ENCODE data around the gene PAH. TPM values are rescaled to one million over a fixed set of nuclear protein-coding genes. Genes with fewer than 3 reads are reported as not detected.

Gene PAH
- total RNA-seq, 1 donor from 2014 or later = not detected

- no peak for DNase-seq (ENCODE audit: low spot score)
Observed at GRCh38 chr12:102950950-102951619, 34.0 kb upstream of the PAH start.

- DNase-seq (ENCODE audit: low spot score) = no peak
Observed at GRCh38 chr12:102950107-102950949, 33.3 kb upstream of the PAH start.

DNA sequence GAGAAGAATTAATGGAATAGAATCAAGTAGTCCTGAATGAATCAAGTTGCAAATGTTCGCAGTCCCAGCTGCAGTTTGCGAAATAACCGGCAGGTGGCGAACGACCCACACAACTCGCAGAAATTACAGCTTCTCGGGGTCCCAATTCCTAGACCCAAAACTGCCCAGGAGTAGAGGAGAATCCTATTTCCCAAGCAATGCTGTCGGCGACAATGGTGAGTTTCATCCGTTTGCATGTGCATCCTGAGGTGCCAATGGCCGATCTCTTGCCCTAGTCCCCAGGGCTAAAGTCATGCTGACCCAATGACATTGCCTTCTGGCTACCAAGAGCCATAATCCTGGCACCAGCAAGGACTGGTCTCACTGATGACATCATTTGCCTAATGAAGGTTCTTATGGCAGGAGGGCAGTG, 31.9 kb upstream of the PAH start:
- DNase-seq (ENCODE audit: low spot score) = no peak

DNA sequence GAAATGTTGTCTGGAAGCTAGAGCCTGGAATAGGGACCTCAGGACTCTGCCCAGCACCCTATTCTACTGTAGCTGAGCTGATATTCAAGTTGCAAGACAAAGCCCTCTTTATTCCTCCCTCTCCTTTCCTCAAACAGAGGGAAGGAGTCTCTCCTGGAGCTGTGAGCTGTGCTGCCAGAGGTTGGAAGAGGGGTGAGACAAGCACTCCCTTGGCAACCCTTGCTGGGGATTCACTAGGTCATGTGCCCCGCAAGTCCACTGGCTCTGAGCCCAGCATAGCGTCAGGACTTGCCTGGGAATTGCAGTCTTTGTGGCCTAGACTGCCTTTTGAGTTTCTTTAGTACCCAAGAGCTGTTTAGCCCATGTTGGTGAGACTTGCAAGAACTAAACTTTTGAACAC, 29.0 kb upstream of the PAH start:
- DNase-seq (ENCODE audit: low spot score) = no peak

GRCh38 chr12:102939670-102940222, 22.7 kb upstream of the PAH start:
- DNase-seq (ENCODE audit: low spot score) = no peak

DNA sequence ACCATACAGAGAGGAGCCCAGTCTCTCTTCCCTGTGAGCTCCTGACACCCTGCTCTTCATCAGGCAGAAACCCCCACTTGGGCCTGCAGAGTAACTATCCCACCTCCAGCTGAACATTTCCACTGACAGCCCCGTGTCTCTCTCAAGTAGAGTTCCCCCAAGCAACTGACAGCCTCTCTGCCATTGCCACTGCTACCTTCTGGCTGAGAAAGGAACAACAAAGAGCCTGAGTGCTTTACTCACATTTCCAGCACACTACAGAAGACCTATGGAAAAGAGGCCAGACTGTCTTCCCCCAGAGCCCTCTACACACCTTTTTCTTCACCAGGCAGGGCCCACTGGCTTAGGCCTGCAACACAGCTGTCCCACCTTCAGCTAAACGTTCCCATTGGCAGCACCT, 22.0 kb upstream of the PAH start:
- no peak for DNase-seq (ENCODE audit: low spot score)

DNA sequence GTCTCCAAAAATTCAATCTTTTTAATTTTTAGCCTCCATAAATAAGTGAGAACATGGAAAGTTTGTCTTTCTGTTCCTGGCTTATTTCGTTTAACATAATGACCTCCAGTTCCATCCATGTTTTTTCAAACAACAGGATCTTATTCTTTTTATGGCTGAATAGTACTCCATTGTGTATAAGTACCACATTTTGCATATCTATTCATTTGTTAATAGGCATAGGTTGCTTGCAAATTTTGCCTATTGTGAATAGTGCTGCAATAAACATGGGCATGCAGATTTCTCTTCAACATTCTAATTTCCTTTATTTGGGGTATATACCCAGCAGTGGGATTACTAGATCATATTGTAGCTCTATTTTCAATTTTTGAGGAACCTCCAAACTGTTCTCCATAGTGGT, 16.1 kb upstream of the PAH start:
- DNase-seq (ENCODE audit: low spot score) = no peak

DNA sequence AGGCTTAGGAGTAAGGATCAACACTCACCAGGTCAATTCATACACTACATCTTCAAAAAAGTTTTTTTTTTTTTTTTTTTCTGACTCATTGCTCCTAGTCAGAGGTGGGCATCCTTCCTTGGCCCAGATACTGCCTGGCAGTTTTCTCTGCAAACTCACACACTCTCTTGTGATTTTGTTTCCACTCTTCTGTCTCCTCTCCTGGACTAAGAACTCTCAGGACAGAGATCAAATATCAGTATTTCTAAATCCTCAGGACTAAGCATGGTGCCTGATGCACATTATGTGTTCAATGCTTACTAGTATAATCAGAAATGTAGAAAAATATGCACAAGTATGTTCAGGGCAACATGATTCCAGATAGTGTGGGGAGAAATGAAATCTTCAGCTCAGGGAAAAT, 10.2 kb upstream of the PAH start:
- no peak for DNase-seq (ENCODE audit: low spot score)

GRCh38 chr12:102921240-102921639, 4.2 kb upstream of the PAH start:
- no peak for DNase-seq (ENCODE audit: low spot score)

GRCh38 chr12:102920271-102920670, 3.2 kb upstream of the PAH start:
- DNase-seq (ENCODE audit: low spot score) = no peak

DNA sequence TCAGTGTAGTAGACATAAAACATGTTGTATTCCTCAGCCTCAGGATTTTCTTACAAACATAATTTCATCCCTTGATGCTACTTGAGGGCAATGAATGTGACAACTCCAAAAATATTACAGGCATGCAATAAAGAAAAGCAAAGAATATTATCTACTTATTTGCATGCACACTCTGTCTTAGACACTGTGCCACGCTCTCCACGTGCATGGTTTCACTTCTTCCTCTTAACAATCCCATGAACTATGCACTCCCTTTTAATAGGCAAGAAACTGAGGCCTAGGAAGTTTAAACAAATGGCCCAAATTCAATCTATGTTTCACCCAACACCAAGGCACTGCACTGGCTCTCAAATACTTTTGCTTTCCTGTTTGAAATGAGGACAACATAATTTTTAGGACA, 1.8 kb upstream of the PAH start:
- DNase-seq (ENCODE audit: low spot score) = no peak

DNA sequence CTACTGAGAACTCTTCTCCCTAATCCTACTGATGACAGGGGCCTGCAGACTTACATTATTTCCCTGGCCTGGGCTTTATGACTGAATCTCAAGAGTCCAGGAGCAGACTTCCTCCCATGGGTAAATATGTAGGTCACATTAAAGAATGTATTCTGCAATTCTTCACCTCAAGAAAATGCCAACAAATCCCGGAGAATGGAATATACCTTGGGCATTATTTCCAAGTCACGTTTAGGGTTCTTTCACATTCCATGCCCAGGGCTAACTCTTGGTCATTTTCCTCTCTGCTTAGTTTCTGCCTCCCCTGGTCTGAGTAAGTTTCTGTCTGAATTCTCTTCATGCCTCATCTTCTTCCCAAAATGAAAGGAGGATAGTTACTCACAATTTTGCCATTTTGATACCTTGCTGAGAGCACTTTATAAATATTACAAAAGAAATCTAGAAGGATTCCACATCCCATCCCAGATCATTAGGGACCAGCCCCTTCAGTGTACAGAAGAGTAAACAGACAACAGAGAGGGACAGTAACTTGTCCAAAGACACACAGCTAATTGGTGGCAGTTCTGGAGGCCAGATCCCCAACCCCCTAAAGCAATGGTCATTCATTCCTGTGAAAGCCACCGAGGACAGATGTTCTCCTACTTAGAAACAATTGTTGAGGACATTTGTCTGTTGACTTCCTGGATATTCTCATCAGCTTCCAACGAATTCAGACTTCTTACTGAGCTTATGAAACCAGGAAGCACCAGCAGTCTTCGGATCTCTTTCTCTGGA, 605 bp downstream of the PAH start:
- DNase-seq (ENCODE audit: low spot score) = no peak

DNA sequence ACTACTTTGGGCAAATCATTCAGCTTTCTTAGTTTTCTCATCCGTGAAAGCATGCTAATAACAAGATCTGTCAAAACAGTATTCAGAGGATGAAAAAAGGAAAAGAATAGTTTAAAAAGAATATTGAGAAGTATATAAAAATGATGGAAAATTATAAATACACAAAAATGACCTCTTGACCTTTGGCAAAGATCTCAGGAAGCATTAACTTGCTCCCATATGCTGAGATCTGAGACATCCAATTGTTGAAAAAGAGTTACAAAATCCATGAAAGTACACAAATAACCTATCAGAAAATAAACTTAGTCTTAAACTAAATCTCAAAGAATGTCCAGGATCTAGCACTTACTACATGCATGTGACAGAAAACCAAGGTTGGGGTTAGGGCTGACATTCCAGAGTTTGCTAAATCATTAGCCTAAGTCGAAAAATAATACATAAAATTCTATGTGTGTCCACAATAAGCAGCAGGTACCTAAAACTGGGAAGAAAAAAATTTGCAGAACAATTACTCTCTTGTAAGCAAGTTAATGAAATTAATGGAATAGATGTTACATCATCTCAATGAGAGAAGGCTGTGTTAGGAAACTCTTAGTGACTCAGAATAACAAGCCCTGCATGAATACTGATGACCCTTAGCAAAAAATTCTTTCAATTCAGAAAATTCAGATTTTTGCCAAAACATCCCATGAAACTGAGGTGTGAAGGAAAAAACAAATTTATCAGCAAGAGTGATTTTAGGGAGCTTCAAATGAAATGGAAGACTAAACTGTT, 3.4 kb downstream of the PAH start:
- no peak for DNase-seq (ENCODE audit: low spot score)

DNA sequence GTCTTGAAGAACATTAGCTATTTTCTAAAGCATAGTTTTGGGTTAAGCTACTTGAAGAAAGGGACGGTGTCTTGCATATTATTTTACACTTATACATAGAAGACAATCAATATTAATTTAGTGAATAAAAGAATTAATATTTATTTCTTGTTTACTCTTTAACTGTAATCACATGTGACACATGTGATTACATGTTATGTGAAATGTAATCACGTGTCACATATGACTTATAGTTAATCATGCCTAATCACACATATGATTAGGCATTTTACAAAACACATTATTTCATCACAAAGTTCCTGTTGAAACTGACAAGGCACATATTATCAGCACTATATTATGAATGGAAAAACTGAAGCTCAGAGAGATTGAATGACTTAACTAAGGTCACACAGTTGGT, 4.8 kb downstream of the PAH start:
- DNase-seq (ENCODE audit: low spot score) = no peak

DNA sequence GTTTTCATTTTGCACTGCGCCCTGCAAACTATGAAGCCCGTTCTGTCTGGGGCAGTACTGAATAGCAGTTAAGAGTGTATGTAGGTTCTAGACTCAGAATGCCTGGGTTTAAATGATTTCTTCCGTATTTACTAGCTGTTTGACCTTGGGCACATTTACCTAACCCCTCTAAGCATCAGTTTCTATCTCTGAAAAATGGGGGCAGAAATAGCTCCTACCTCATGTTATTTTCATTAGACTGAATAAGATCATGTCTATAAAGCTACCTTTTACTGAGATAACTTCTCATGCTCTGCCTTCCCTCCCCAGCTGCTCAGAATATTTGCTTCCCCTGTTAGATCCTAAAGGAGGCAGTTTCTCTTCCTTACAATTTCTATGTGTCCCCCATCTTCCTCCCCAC, 5.7 kb downstream of the PAH start:
- DNase-seq (ENCODE audit: low spot score) = no peak

DNA sequence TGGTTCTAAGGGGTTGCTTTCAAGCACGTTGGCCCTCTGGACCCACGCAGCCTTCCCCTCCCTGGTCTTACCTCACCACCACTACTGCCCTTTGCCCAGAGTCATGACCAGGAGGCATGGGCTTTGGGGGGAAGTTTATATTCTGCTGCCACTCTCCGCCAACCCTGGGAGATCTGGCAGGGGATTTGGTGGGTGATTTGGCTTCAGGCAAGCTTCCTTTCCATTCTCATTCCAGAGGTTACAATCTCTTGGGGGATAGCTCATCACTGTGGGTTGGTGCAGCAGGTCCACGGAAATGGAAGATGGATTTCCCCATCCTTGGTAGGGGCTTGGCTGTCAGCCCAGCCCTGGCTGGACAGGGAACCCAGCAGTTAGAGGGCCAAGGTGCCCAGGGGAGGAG, 6.3 kb downstream of the PAH start:
- no peak for DNase-seq (ENCODE audit: low spot score)

- DNase-seq (ENCODE audit: low spot score) = no peak
Observed at GRCh38 chr12:102910137-102910536, 6.9 kb downstream of the PAH start.

- DNase-seq (ENCODE audit: low spot score) = no peak
Observed at GRCh38 chr12:102907918-102908317, 9.1 kb downstream of the PAH start.

- DNase-seq (ENCODE audit: low spot score) = no peak
Observed at GRCh38 chr12:102905229-102905628, 11.8 kb downstream of the PAH start.

DNA sequence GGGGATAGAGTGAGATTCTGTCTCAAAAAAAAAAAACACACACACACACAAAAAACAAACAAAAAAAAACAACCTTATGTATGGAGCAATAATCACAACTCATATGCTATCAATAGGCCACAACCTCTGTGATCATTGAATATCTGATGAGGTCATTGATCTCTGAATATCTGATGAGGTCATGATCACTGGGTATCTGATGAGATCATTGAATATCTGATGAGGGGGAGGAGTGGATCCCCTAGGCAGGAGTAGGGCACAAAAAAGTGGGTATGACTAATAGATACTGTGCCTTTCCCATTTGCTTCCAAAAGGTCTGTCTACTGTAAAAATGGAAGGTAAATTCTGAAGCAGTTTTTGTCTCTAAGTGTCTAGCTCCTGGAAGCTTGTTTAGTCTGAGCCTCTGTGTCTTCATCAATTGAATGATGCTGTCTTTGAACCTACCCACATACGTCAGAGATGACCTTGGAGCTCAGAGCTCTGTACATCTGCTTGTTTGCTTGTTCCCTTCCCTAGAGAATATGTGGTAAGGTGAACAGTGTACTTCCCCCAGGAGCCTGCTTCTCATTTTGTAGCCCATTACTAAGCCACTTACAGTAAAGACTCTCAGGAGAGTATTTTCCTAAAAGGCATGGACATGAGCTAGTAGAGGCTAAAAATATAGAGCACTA, 13.6 kb downstream of the PAH start:
- DNase-seq (ENCODE audit: low spot score) = no peak

- no peak for DNase-seq (ENCODE audit: low spot score)
Observed at GRCh38 chr12:102902093-102902492, 15.0 kb downstream of the PAH start.

Data from mesenteric fat pad (tissue), 1 donor.